ENCODE results near the gene ELOB.

The ELOB gene

DNA sequence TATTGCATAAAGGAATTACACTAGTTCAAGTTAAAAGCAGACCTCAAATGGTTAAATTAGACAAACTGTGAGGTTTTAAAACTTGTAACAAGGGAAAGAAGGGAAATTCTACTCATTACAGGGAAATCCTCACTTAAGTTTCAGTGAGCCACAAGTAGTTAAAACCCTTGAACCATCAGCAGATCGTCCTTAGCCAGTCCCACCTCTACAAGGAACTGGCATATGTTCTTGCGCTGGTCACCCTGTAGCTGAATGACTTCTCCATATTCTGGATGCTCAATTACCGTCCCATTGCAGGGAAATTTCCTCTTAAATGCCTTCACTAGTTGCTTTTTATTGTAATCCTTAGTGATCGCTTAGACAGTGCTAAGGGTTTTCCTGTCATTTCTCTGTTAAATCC is 45.4 kb upstream of the ELOB start:
- Histone ChIP-seq H3K36me3 (ENCODE audit: control insufficient read depth, insufficient read depth, low read length) (no peaks in the 10 kb centered on the region), H3K79me2 (no peaks in the 10 kb centered on the region), H3K27ac (no peak overlapping the region), H3K4me1 (no peaks in the 10 kb centered on the region), H3K27me3 (ENCODE audit: control insufficient read depth, insufficient read depth, low read length) (no peaks in the 10 kb centered on the region), H3K4me2 (ENCODE audit: low read length) (no peak overlapping the region), H3K9me3 (ENCODE audit: control insufficient read depth, low read length) (no peaks in the 10 kb centered on the region), H3K4me3 (ENCODE audit: low read depth, low read length) (no peak overlapping the region), H2AFZ (no peak overlapping the region), H3K9ac (no peak overlapping the region)
- TF ChIP-seq, protein P1, sequence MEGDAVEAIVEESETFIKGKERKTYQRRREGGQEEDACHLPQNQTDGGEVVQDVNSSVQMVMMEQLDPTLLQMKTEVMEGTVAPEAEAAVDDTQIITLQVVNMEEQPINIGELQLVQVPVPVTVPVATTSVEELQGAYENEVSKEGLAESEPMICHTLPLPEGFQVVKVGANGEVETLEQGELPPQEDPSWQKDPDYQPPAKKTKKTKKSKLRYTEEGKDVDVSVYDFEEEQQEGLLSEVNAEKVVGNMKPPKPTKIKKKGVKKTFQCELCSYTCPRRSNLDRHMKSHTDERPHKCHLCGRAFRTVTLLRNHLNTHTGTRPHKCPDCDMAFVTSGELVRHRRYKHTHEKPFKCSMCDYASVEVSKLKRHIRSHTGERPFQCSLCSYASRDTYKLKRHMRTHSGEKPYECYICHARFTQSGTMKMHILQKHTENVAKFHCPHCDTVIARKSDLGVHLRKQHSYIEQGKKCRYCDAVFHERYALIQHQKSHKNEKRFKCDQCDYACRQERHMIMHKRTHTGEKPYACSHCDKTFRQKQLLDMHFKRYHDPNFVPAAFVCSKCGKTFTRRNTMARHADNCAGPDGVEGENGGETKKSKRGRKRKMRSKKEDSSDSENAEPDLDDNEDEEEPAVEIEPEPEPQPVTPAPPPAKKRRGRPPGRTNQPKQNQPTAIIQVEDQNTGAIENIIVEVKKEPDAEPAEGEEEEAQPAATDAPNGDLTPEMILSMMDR (IDR thresholded peaks at IDR 0.05): no peak

DNA sequence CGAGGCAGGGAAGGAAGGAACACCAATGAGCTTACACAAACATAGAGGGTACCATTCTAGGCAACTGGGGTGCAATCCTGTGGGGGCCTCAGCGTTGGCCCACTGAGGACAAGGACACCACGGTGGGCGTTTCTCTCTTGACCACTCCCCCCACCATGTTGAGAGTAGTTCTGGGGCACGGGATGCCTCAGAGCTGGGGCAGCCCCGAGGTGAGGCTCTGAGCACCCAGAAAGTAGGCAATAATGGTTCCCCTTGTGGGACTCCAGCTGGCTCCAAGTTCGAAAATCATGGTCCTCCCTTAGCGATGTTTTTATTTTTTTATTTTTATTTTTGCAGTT is 45.0 kb upstream of the ELOB start:
- H3K4me2 ChIP-seq (ENCODE audit: low read length): no peak overlapping the region
- H3K9me3 ChIP-seq (ENCODE audit: control insufficient read depth, low read length): no peaks in the 10 kb centered on the region
- H3K4me3 ChIP-seq (ENCODE audit: low read depth, low read length): no peak overlapping the region
- H3K36me3 ChIP-seq (ENCODE audit: control insufficient read depth, insufficient read depth, low read length): no peaks in the 10 kb centered on the region
- H3K27me3 ChIP-seq (ENCODE audit: control insufficient read depth, insufficient read depth, low read length): no peaks in the 10 kb centered on the region
- TF ChIP-seq, protein P1 (IDR thresholded peaks at IDR 0.05): no peak
- no peaks in the 10 kb centered on the region for H3K79me2 ChIP-seq
- no peaks in the 10 kb centered on the region for H3K4me1 ChIP-seq
- no peak overlapping the region for H3K27ac ChIP-seq
- no peak overlapping the region for H3K9ac ChIP-seq
- no peak overlapping the region for H2AFZ ChIP-seq

DNA sequence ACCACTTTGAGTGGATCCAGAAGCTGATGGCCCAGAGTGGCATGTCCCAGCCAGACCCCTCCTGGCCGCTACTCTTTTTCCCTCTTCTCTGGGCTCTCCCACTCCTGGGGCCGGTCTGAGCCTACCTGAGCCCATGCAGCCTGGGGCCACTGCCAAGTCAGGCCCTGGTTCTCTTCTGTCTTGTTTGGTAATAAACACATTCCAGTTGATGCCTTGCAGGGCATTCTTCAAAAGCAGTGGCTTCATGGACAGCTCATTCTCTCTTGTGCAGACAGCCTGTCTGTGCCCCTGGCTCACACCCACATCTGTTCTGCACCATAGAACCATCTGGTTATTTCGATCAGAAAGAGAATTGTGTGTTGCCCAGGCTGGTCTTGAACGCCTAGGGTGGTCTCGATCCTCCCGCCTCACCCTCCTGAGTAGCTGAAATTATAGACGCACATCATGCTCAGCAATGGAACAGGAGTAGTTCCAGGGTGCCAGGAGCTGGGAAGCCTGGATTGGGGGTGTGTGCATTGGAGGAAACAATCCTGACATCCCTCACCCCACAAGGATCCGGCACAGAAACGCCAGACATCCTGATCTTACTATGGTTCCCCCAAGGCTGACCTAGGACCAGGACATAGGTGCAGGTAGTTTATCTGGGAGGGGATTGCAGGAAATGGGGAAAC is 44.5 kb upstream of the ELOB start:
- Histone ChIP-seq H3K9ac (no peak overlapping the region), H3K27ac (no peak overlapping the region), H3K36me3 (ENCODE audit: control insufficient read depth, insufficient read depth, low read length) (no peaks in the 10 kb centered on the region), H3K4me3 (ENCODE audit: low read depth, low read length) (no peak overlapping the region), H3K4me2 (ENCODE audit: low read length) (no peak overlapping the region), H3K27me3 (ENCODE audit: control insufficient read depth, insufficient read depth, low read length) (no peaks in the 10 kb centered on the region), H3K79me2 (no peaks in the 10 kb centered on the region), H3K4me1 (no peaks in the 10 kb centered on the region), H2AFZ (no peak overlapping the region), H3K9me3 (ENCODE audit: control insufficient read depth, low read length) (no peaks in the 10 kb centered on the region)
- TF ChIP-seq, protein P1 (IDR thresholded peaks at IDR 0.05): no peak

DNA sequence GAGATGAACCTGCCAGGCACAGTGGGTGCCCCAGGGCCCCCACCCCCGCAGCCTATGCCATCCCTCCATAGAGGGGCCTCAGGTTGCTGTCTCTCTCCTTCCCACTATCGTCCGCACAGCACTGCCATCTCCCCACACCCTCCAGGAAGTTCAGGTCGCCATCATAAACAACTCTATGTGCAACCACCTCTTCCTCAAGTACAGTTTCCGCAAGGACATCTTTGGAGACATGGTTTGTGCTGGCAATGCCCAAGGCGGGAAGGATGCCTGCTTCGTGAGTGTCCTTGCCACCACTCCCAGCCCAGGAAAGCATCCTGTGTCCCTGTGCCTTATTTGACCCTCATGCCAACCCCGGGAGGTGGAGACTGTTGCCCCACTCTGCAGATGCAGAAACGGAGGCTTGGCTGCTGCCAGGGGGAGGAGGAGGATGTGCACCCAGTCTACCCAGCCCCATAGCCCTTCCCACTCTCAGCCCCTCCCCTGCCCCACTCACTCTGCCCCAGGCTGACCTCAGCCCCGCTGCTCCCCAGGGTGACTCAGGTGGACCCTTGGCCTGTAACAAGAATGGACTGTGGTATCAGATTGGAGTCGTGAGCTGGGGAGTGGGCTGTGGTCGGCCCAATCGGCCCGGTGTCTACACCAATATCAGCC is 43.9 kb upstream of the ELOB start:
- TF ChIP-seq, protein P1 (IDR thresholded peaks at IDR 0.05): no peak
- no peaks in the 10 kb centered on the region for H3K36me3 ChIP-seq (ENCODE audit: control insufficient read depth, insufficient read depth, low read length)
- H3K27ac ChIP-seq: no peak overlapping the region
- no peaks in the 10 kb centered on the region for H3K4me1 ChIP-seq
- H3K4me2 ChIP-seq (ENCODE audit: low read length): no peak overlapping the region
- no peaks in the 10 kb centered on the region for H3K27me3 ChIP-seq (ENCODE audit: control insufficient read depth, insufficient read depth, low read length)
- no peak overlapping the region for H3K4me3 ChIP-seq (ENCODE audit: low read depth, low read length)
- no peaks in the 10 kb centered on the region for H3K9me3 ChIP-seq (ENCODE audit: control insufficient read depth, low read length)
- H3K79me2 ChIP-seq: no peaks in the 10 kb centered on the region
- no peak overlapping the region for H2AFZ ChIP-seq
- H3K9ac ChIP-seq: no peak overlapping the region

All from parathyroid adenoma (tissue), 2 donors.